NCI-H526 treated with DMSO at 0.1 percent for 48 hours (cell line): ENCODE results near the gene MAPRE2.

Source experiments
- DNase-seq: peaks from one replicate; lab custom pipeline; 2025; lab: John Stamatoyannopoulos, UW

The MAPRE2 gene

GRCh38 chr18:35183886-35184285 lies 142.7 kb downstream of the MAPRE2 start:
- no peak for DNase-seq

DNA sequence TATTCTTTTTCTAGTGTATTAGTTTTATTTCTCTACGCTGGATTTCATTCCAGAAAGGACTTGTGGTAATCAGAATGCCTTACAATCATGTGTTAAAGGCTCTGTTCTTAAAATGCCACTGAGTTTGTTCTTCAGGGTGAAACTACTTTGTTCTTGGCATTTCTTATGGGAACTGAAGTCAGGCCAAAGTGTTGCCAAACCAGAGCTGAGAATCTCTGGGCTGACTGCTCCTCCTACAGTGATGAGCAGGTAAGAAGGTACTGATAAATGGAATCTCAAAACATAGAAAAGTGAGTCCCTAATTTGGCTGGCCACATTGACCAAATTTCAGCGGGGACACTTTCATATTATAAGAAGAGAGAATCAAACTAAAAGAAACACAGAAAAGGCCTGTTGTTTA lies 144.6 kb downstream of the MAPRE2 start:
- DNase-seq, result no peak

GRCh38 chr18:35186291-35187034 lies 145.2 kb downstream of the MAPRE2 start:
- DNase-seq, result no peak

GRCh38 chr18:35189510-35189909 lies 148.3 kb downstream of the MAPRE2 start:
- DNase-seq, result no peak

DNA sequence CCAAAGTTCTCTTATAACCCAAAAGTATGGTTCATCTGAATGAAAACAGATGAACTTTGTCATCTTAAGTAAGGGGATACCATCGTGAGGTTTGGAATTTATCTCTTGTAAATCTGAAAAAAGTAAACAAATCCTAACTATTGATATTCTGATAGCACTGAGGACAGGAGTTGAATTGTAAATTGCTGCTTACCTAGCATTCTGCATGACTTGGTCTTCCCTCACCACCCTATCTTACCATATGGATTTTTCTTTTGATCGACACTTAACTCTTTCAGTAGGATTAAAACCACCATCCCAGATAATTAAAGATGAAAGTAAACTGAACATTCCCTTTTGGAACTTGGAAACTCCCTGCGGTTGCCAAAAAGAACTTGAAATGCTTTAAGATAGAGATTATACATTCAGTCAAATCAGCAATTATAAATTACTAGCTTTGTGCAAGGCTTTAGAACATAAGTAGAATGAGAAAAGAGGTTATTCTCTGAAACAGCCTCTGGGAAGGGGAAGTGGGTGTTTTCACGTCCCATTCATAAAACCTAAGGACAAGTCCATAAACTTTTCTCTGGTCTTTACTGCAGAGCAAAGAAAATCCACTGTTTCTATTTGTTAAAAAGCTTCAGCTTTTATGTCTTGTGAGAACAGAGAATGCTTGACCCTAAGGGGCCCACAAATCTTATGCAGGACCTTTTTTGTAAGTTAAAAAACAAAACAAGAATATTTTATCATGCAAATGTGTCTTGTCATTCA lies 149.9 kb downstream of the MAPRE2 start:
- DNase-seq, result no peak

GRCh38 chr18:35191698-35192025 lies 150.4 kb downstream of the MAPRE2 start:
- no peak for DNase-seq

DNA sequence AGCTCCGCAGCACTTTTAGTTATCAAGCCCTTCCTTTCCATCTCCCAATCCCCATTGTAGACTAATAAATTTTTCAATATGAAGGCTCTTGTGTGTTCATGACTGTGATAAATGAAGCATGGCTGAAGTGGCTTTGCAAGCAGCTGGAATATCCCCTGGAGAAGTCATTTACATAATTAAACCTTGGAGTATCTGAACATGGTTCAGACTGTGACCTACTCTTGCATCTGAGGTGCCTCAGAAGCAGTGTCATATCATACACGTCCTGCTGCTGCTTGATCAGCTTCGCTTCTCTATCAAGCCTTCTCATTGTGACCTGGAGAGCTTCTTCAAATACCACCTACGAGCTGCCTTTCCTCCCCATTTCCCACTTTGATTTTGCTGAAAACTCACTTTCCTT lies 151.2 kb downstream of the MAPRE2 start:
- DNase-seq, result no peak
